GM12878 (cell line): ENCODE results near the gene SMG6. TPM values are rescaled to one million over a fixed set of nuclear protein-coding genes. Genes with fewer than 3 reads are reported as not detected.
A peak's percentile ranks its signal among the peaks of the same experiment; 100 is the strongest.

Experiments
- ATAC-seq: fragments of 200-7000 bp; cut with Tn5 transposase; 3 replicates; pipeline ENCODE4 v1.9.1; 2020; ENCODE audit warnings: mild to moderate bottlenecking, moderate library complexity
- BruUV-seq: library from RNA; stranded (reverse); fragments of 400-500 nt; replicated peaks from 2 replicates; lab custom pipeline; 2021; lab: Mats Ljungman, UMichigan
- CTCF ChIA-PET: fragments of 300-600 bp; sonication (Branson Sonifier 250); formaldehyde crosslinking; extraction: SDS; loops from one replicate; lab custom pipeline; 2021; ENCODE audit warnings: inconsistent platforms; lab: Yijun Ruan, JAX
- POLR2A ChIA-PET: fragments of 350-600 bp; formaldehyde crosslinking; extraction: SDS; loops from one replicate; lab custom pipeline; 2021; ENCODE audit warnings: inconsistent platforms; lab: Charles Lee
- RAD21 ChIA-PET: fragments of 300-600 bp; sonication (Branson Sonifier 250); formaldehyde crosslinking; loops from one replicate; lab custom pipeline; 2023; ENCODE audit warnings: antibody characterized with exemption; ENCODE audit not compliant: unreplicated experiment; lab: Charles Lee
- SMC1A ChIA-PET: fragments of 300-600 bp; sonication (Branson Sonifier 250); formaldehyde crosslinking; loops from one replicate; lab custom pipeline; 2023; ENCODE audit not compliant: unreplicated experiment, uncharacterized antibody; lab: Charles Lee
- DNase-seq: peaks from one replicate; pipeline ENCODE4 v3.0.0-alpha.2; 2011; ENCODE audit warnings: low read depth, low spot score
- FAIRE-seq: peaks from 3 replicates; lab custom pipeline; 2011; peaks lifted over from hg19 to GRCh38; lab: Jason Lieb, UNC
- H2AFZ ChIP-seq: 2 replicates; pipeline ENCODE4 v1.6.0; 2011; ENCODE audit warnings: low read depth, low read length, control low read depth; ENCODE audit not compliant: control insufficient read depth
- H3K27ac ChIP-seq: 2 replicates; pipeline ENCODE4 v1.5.1; 2011; ENCODE audit warnings: control low read depth; ENCODE audit not compliant: control insufficient read depth, insufficient read depth
- H3K27me3 ChIP-seq, 2 experiments: replicated peaks in 1 of 2; 2 replicates each; pipeline versions ENCODE4 v1.6.0 to v1.6.1; 2011; ENCODE audit warnings: low read length in 1 of 2; ENCODE audit not compliant: control insufficient read depth in 2 of 2, insufficient read depth in 2 of 2
- H3K36me3 ChIP-seq, 2 experiments: 2 replicates each; pipeline ENCODE4 v1.5.1; 2011; ENCODE audit warnings: low read length in 1 of 2; ENCODE audit not compliant: control insufficient read depth in 2 of 2, insufficient read depth in 2 of 2
- H3K4me1 ChIP-seq: 2 replicates; pipeline ENCODE4 v1.6.1; 2011; ENCODE audit warnings: mild to moderate bottlenecking, low read length, moderate library complexity, mixed read lengths; ENCODE audit not compliant: control insufficient read depth, insufficient read depth
- H3K4me2 ChIP-seq: 2 replicates; pipeline ENCODE4 v1.6.0; 2011; ENCODE audit warnings: control low read depth; ENCODE audit not compliant: control insufficient read depth, insufficient read depth
- H3K4me3 ChIP-seq: fragments of 200-600 bp; sonication (generic); 2 replicates; pipeline ENCODE4 v1.5.1; 2016
- H3K79me2 ChIP-seq: 2 replicates; pipeline ENCODE4 v1.6.0; 2011; ENCODE audit warnings: low read length; ENCODE audit not compliant: control insufficient read depth, insufficient read depth
- H3K9ac ChIP-seq: 2 replicates; pipeline ENCODE4 v1.8.0; 2011; ENCODE audit warnings: low read length, control low read depth, mixed read lengths; ENCODE audit not compliant: control insufficient read depth, insufficient read depth
- H3K9me3 ChIP-seq: replicated peaks from 3 replicates; pipeline ENCODE4 v1.5.1; 2011; ENCODE audit warnings: mild to moderate bottlenecking, low read length; ENCODE audit not compliant: control insufficient read depth, insufficient read depth
- H4K20me1 ChIP-seq: 2 replicates; pipeline ENCODE4 v1.6.0; 2011; ENCODE audit not compliant: control insufficient read depth, insufficient read depth
- BCL3 ChIP-seq: IDR thresholded peaks from 2 replicates; pipeline ENCODE4 v1.6.1; 2011; ENCODE audit warnings: borderline replicate concordance, low read depth, mild to moderate bottlenecking, moderate library complexity, low read length; ENCODE audit not compliant: insufficient read depth, poor library complexity, severe bottlenecking
- BMI1 ChIP-seq: fragments of 450-650 bp; IDR thresholded peaks from 2 replicates; pipeline ENCODE4 v1.6.1; 2016; ENCODE audit warnings: mild to moderate bottlenecking, moderate library complexity, borderline replicate concordance
- HDAC6 ChIP-seq: fragments of 200-600 bp; sonication (generic); IDR thresholded peaks from one replicate; pipeline ENCODE4 v1.8.0; 2017; ENCODE audit warnings: antibody characterized with exemption; ENCODE audit not compliant: unreplicated experiment
- IKZF2 ChIP-seq, 2 experiments: fragments of 450-650 bp; IDR thresholded peaks; 2 replicates each; pipeline ENCODE4 v1.6.1; 2017; ENCODE audit warnings: mild to moderate bottlenecking in 2 of 2, moderate library complexity in 2 of 2
- IRF5 ChIP-seq: fragments of 450-650 bp; IDR thresholded peaks from 2 replicates; pipeline ENCODE4 v1.6.1; 2017; ENCODE audit warnings: borderline replicate concordance
- MTA2 ChIP-seq: fragments of 450-650 bp; IDR thresholded peaks from 2 replicates; pipeline ENCODE4 v1.6.1; 2016; ENCODE audit warnings: low read depth, mild to moderate bottlenecking, moderate library complexity
- PBX3 ChIP-seq: IDR thresholded peaks from 2 replicates; pipeline ENCODE4 v1.6.1; 2011; ENCODE audit warnings: mild to moderate bottlenecking, low read depth, low read length, moderate library complexity; ENCODE audit not compliant: insufficient replicate concordance
- SRF ChIP-seq, 2 experiments: IDR thresholded peaks; 2 replicates each; pipeline ENCODE4 v1.6.1; 2011; ENCODE audit warnings: low read depth in 2 of 2, low read length in 2 of 2, mild to moderate bottlenecking in 1 of 2, moderate library complexity in 1 of 2
- TARDBP ChIP-seq: IDR thresholded peaks from 2 replicates; pipeline ENCODE4 v1.6.1; 2016; ENCODE audit warnings: borderline replicate concordance
- TCF3 ChIP-seq: IDR thresholded peaks from 2 replicates; pipeline ENCODE4 v1.6.1; 2012; ENCODE audit warnings: low read depth, mild to moderate bottlenecking, low read length, borderline replicate concordance; ENCODE audit not compliant: insufficient read depth
- whole genome bisulfite sequencing: methylation state at CpG from one replicate; pipeline ENCODE4 v1.1.6; 2016; ENCODE audit warnings: low lambda C conversion rate; ENCODE audit not compliant: insufficient replicate concordance, insufficient coverage; ENCODE audit errors: missing lambda C conversion rate; 5-methylcytosine and 5-hydroxymethylcytosine counted together
- in situ Hi-C: fragments of 300-500 bp; cut with MboI; formaldehyde crosslinking; loops from 9 replicates; pipeline ENCODE4 v1.14.3; 2018; ENCODE audit warnings: mixed read lengths
- intact Hi-C: fragments of 100-400 bp; cut with micrococcal nuclease; formaldehyde crosslinking; loops from one replicate; pipeline ENCODE4 v1.14.2; 2022; ENCODE audit not compliant: unreplicated experiment
- polyA plus RNA-seq, 11 experiments: library from polyadenylated mRNA; depleted of rRNA in 4 of 11; unstranded in 6 of 11; stranded (reverse) in 5 of 11; fragments of >200 nt; fragmentation: Nextera tagmentation in 4 of 11; fragmentation: Illumina TruSeq in 1 of 11; extraction: Ambion mirVana in 4 of 11; extraction: Trizol in 1 of 11; gene quantifications; 1 replicate in 1 of 11; 2 replicates in 10 of 11; pipeline versions ENCODE4 v1.2.1 to v1.2.3, GENCODE V29; 2011 to 2016; ENCODE audit warnings: inconsistent platforms in 2 of 11, missing spikeins in 2 of 11, low read depth in 1 of 11
- total RNA-seq, 4 experiments: library from RNA; depleted of rRNA in 3 of 4; stranded (reverse); fragments of >200 nt in 3 of 4; fragmentation: Illumina TruSeq in 1 of 4; extraction: Trizol in 1 of 4; gene quantifications; 2 replicates each; pipeline versions ENCODE4 v1.2.1 to v1.2.3, GENCODE V29; 2013 to 2021

The SMG6 gene
- total and polyA plus RNA-seq, 10 of the 15 experiments (the other 5 are each of a cell fraction or from before 2014, with no cell fraction given), result 0.58 to 28.7 (median 15.7) TPM

- no TSS peak for BruUV-seq
- ChIA-PET RAD21 (no interaction called here), CTCF (no interaction called here), POLR2A (no interaction called here), SMC1A (no interaction called here)
- Histone ChIP-seq H3K27me3 (peaks cover 18 to 25% of the 10 kb centered on the region in 2 experiments), H3K9ac (no peak overlapping the region), H3K36me3 (no peaks in the 10 kb centered on the region), H3K79me2 (no peaks in the 10 kb centered on the region), H4K20me1 (no peaks in the 10 kb centered on the region), H3K4me2 (peak overlapping the region; percentile 60; the same call in 1 of the 2 replicates), H3K4me3 (no peak overlapping the region), H3K4me1 (peaks cover 4% of the 10 kb centered on the region), H3K9me3 (no peaks in the 10 kb centered on the region), H3K27ac (no peak overlapping the region), H2AFZ (no peak overlapping the region)
- 17% methylated on average over 65 of the region's 85 CpGs for WGBS
- intact Hi-C loops (no loop called here), in situ Hi-C loops (loop anchor here (25.0 kb wide), 1 partner anchor 112 kb away; no protein-coding TSS in a partner anchor)
- no peak for DNase-seq
- TF ChIP-seq SRF (IDR thresholded peaks at IDR 0.05; ENCODE audit: low read depth in 2 of 2, low read length in 2 of 2) (no peak), HDAC6 (peak; percentile 87)
- no peak for ATAC-seq
- FAIRE-seq, result no peak
Measured at GRCh38 chr17:2023692-2024571, 279.7 kb downstream of the SMG6 start.

- Histone ChIP-seq H3K27me3 (peaks cover 17 to 25% of the 10 kb centered on the region in 2 experiments), H3K4me3 (no peak overlapping the region), H4K20me1 (no peaks in the 10 kb centered on the region), H3K27ac (no peak overlapping the region), H3K4me2 (no peak overlapping the region), H3K4me1 (peaks cover 5% of the 10 kb centered on the region), H3K36me3 (no peaks in the 10 kb centered on the region), H3K9ac (no peak overlapping the region), H3K9me3 (no peaks in the 10 kb centered on the region), H2AFZ (no peak overlapping the region), H3K79me2 (no peaks in the 10 kb centered on the region)
- SMC1A ChIA-PET, result no interaction called here
- ATAC-seq (no peak), DNase-seq (no peak), FAIRE-seq (no peak)
- RAD21 ChIA-PET, result no interaction called here
- intact Hi-C loops (no loop called here), in situ Hi-C loops (loop anchor here (25.0 kb wide), 1 partner anchor 111 kb away; no protein-coding TSS in a partner anchor)
- 53% methylated on average over 15 of the region's 16 CpGs for WGBS
- CTCF ChIA-PET, result no interaction called here
- no TSS peak for BruUV-seq
- POLR2A ChIA-PET, result no interaction called here
- TF ChIP-seq IKZF2 (IDR thresholded peaks at IDR 0.05) (no peak), TCF3 (no peak), IRF5 (no peak), PBX3 (no peak), BMI1 (no peak), BCL3 (no peak), TARDBP (no peak), MTA2 (no peak)
Measured at GRCh38 chr17:2023256-2023655, 280.3 kb downstream of the SMG6 start.
